H9 (cell line): ENCODE measurements around the gene AURKA. TPM values are rescaled to one million over a fixed set of nuclear protein-coding genes. Genes with fewer than 3 reads are reported as not detected.

Experiments
- DNase-seq: peaks from one replicate; pipeline ENCODE4 v3.0.0-alpha.2; 2017
- H2AFZ ChIP-seq: one replicate; pipeline ENCODE4 v1.6.1; 2013; ENCODE audit warnings: mild to moderate bottlenecking, low read length, control low read depth, moderate library complexity
- H2AK5ac ChIP-seq: 2 replicates; pipeline ENCODE4 v1.6.1; 2013; ENCODE audit warnings: low read length, control low read depth, mixed read lengths; ENCODE audit not compliant: insufficient read length
- H2BK120ac ChIP-seq: one replicate; pipeline ENCODE4 v1.6.1; 2013; ENCODE audit warnings: low read depth, mild to moderate bottlenecking, low read length, control low read depth, inconsistent platforms; ENCODE audit not compliant: poor library complexity, severe bottlenecking
- H2BK12ac ChIP-seq: 2 replicates; pipeline ENCODE4 v1.6.1; 2013; ENCODE audit warnings: low read length, control low read depth, mixed read lengths, low read depth; ENCODE audit not compliant: insufficient read length
- H2BK15ac ChIP-seq: 2 replicates; pipeline ENCODE4 v1.6.1; 2013; ENCODE audit warnings: low read depth, low read length, control low read depth
- H2BK20ac ChIP-seq: one replicate; pipeline ENCODE4 v1.6.1; 2013; ENCODE audit warnings: low read depth, mild to moderate bottlenecking, low read length, control low read depth, inconsistent platforms; ENCODE audit not compliant: poor library complexity, severe bottlenecking
- H2BK5ac ChIP-seq: 2 replicates; pipeline ENCODE4 v1.6.1; 2013; ENCODE audit warnings: low read length, control low read depth, mixed read lengths; ENCODE audit not compliant: insufficient read length
- H3K14ac ChIP-seq: 2 replicates; pipeline ENCODE4 v1.6.1; 2013; ENCODE audit warnings: low read length, control low read depth; ENCODE audit not compliant: insufficient read depth
- H3K18ac ChIP-seq: 2 replicates; pipeline ENCODE4 v1.6.1; 2013; ENCODE audit warnings: low read depth, mild to moderate bottlenecking, mixed read lengths, low read length, control low read depth; ENCODE audit not compliant: insufficient read length
- H3K23ac ChIP-seq: 2 replicates; pipeline ENCODE4 v1.6.1; 2013; ENCODE audit warnings: low read length, control low read depth, mixed read lengths, low read depth; ENCODE audit not compliant: insufficient read length
- H3K23me2 ChIP-seq: 2 replicates; pipeline ENCODE4 v1.6.1; 2013; ENCODE audit warnings: low read depth, mild to moderate bottlenecking, mixed read lengths, low read length, control low read depth; ENCODE audit not compliant: insufficient read length, poor library complexity, severe bottlenecking
- H3K27ac ChIP-seq: 2 replicates; pipeline ENCODE4 v1.5.1; 2013; ENCODE audit warnings: low read length, control low read depth, mixed read lengths, low read depth; ENCODE audit not compliant: insufficient read length
- H3K27me3 ChIP-seq: 2 replicates; pipeline ENCODE4 v1.6.1; 2013; ENCODE audit warnings: low read length, control low read depth, inconsistent platforms; ENCODE audit not compliant: insufficient read depth
- H3K4ac ChIP-seq: 2 replicates; pipeline ENCODE4 v1.6.1; 2013; ENCODE audit warnings: low read depth, mild to moderate bottlenecking, control low read depth, inconsistent platforms, low read length, moderate library complexity
- H3K4me1 ChIP-seq: 2 replicates; pipeline ENCODE4 v1.6.1; 2013; ENCODE audit warnings: low read length, control low read depth, inconsistent platforms; ENCODE audit not compliant: insufficient read depth
- H3K4me2 ChIP-seq: 2 replicates; pipeline ENCODE4 v1.6.1; 2013; ENCODE audit warnings: low read length, control low read depth, mixed read lengths; ENCODE audit not compliant: insufficient read length, insufficient read depth
- H3K56ac ChIP-seq: 2 replicates; pipeline ENCODE4 v1.6.1; 2013; ENCODE audit warnings: low read depth, mild to moderate bottlenecking, mixed read lengths, low read length, control low read depth; ENCODE audit not compliant: insufficient read length
- H3K79me1 ChIP-seq: 2 replicates; pipeline ENCODE4 v1.6.1; 2013; ENCODE audit warnings: low read depth, mild to moderate bottlenecking, moderate library complexity, low read length, control low read depth, inconsistent platforms; ENCODE audit not compliant: insufficient read depth, poor library complexity, severe bottlenecking
- H3K79me2 ChIP-seq: 2 replicates; pipeline ENCODE4 v1.6.1; 2013; ENCODE audit warnings: low read length, control low read depth, inconsistent platforms; ENCODE audit not compliant: insufficient read depth
- H3K9ac ChIP-seq: 2 replicates; pipeline ENCODE4 v1.6.1; 2013; ENCODE audit warnings: low read length, control low read depth, mixed read lengths; ENCODE audit not compliant: insufficient read length; ENCODE audit errors: extremely low read depth
- H3K9me3 ChIP-seq: one replicate; pipeline ENCODE4 v1.6.1; 2013; ENCODE audit warnings: low read depth, low read length, inconsistent platforms; ENCODE audit not compliant: control insufficient read depth
- H3T11ph ChIP-seq: one replicate; pipeline ENCODE4 v1.6.1; 2013; ENCODE audit warnings: mild to moderate bottlenecking, low read length, control low read depth, inconsistent platforms
- H4K20me1 ChIP-seq: one replicate; pipeline ENCODE4 v1.6.1; 2013; ENCODE audit not compliant: control insufficient read depth, insufficient read length, insufficient read depth
- H4K5ac ChIP-seq: 2 replicates; pipeline ENCODE4 v1.6.1; 2013; ENCODE audit warnings: low read depth, mild to moderate bottlenecking, mixed read lengths, low read length, control low read depth; ENCODE audit not compliant: insufficient read length
- H4K8ac ChIP-seq: replicated peaks from 2 replicates; pipeline ENCODE4 v1.6.1; 2013; ENCODE audit warnings: low read length, control low read depth, mixed read lengths, low read depth; ENCODE audit not compliant: insufficient read length
- H4K91ac ChIP-seq: 2 replicates; pipeline ENCODE4 v1.6.1; 2013; ENCODE audit warnings: low read depth, mild to moderate bottlenecking, moderate library complexity, mixed read lengths, low read length, control low read depth; ENCODE audit not compliant: insufficient read length
- H3K27ac Mint-ChIP-seq, 3 experiments: 2 replicates in 2 of 3; 3 replicates in 1 of 3; pipeline ENCODE4 v1.8.0; 2020 to 2021; ENCODE audit warnings: mixed read lengths in 3 of 3, mild to moderate bottlenecking in 1 of 3, moderate library complexity in 1 of 3
- H3K27me3 Mint-ChIP-seq: 2 replicates; pipeline ENCODE4 v1.8.0; 2021; ENCODE audit warnings: low read depth, mild to moderate bottlenecking, moderate library complexity, mixed read lengths
- H3K36me3 Mint-ChIP-seq, 3 experiments: 2 replicates in 2 of 3; 3 replicates in 1 of 3; pipeline ENCODE4 v1.8.0; 2020 to 2021; ENCODE audit warnings: low read depth in 3 of 3, mixed read lengths in 3 of 3; ENCODE audit not compliant: insufficient read depth in 1 of 3
- H3K4me1 Mint-ChIP-seq, 2 experiments: 2 replicates each; pipeline ENCODE4 v1.8.0; 2020; ENCODE audit warnings: mixed read lengths in 2 of 2
- H3K4me3 Mint-ChIP-seq, 2 experiments: 2 replicates in 1 of 2; 3 replicates in 1 of 2; pipeline ENCODE4 v1.8.0; 2020 to 2021; ENCODE audit warnings: mild to moderate bottlenecking in 2 of 2, mixed read lengths in 2 of 2, moderate library complexity in 1 of 2
- H3K9me3 Mint-ChIP-seq, 2 experiments: 2 replicates in 1 of 2; 3 replicates in 1 of 2; pipeline ENCODE4 v1.8.0; 2020; ENCODE audit warnings: mild to moderate bottlenecking in 2 of 2, mixed read lengths in 2 of 2, moderate library complexity in 1 of 2
- CTCF ChIP-seq: fragments of 200-600 bp; sonication (generic); conservative IDR thresholded peaks from 3 replicates; pipeline ENCODE4 v1.8.0; 2021; ENCODE audit warnings: antibody characterized with exemption, mild to moderate bottlenecking
- WGBS: extraction: QIAGEN DNeasy Blood & Tissue Kit; methylation state at CpG from one replicate; pipeline ENCODE4 v1.1.7; 2013; ENCODE audit warnings: missing lambda C conversion rate, low lambda C conversion rate, mixed read lengths; ENCODE audit not compliant: insufficient read length; ENCODE audit errors: extremely low coverage; 5-methylcytosine and 5-hydroxymethylcytosine counted together
- total RNA-seq: library from RNA; stranded (reverse); gene quantifications from 2 replicates; pipeline ENCODE4 v1.2.1, GENCODE V29; 2021

AURKA gene
- total RNA-seq, 1 experiment from 2014 or later, result 86.8 TPM

DNA sequence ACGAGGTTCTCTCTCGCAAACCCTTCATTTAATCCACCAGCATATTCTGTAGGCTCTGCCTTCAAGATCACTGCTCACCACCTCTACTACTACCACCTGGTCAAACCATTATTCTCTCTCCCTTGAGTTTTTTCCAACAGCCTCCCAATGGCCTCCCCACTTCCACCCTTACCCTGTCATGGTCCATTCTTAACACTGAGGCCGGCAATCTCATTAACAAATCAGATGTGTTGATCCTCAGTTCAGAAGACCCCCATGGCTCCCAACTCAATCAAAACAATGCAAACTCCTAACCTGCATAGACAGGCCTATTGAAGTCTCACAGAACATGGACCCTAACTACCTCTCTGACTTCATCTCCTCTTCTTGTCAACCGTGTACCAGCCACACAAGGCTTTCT, 2.2 kb downstream of the AURKA start:
- Histone ChIP-seq H2BK5ac (no peak overlapping the region), H2AK5ac (no peak overlapping the region), H3K9ac (no peak overlapping the region), H2AFZ (no peak overlapping the region), H3K56ac (no peak overlapping the region), H2BK120ac (no peak overlapping the region), H2BK12ac (no peak overlapping the region), H3K4me1 (no peaks in the 10 kb centered on the region), H3K14ac (no peak overlapping the region), H4K8ac (no peak overlapping the region), H3K23me2 (peaks cover 6% of the 10 kb centered on the region), H3K9me3 (no peaks in the 10 kb centered on the region), H3K4me2 (no peak overlapping the region), H4K20me1 (no peaks in the 10 kb centered on the region), H3K4ac (no peak overlapping the region), H3K27ac (no peak overlapping the region), H3K27me3 (no peaks in the 10 kb centered on the region), H3K23ac (no peak overlapping the region), H3K18ac (no peak overlapping the region), H2BK20ac (no peak overlapping the region), H3K79me2 (peaks cover 35% of the 10 kb centered on the region; the same call in 1 of the 2 replicates), H3K79me1 (peaks cover 26% of the 10 kb centered on the region), H4K91ac (no peak overlapping the region), H3T11ph (no peak overlapping the region), H2BK15ac (no peak overlapping the region), H4K5ac (no peak overlapping the region)
- no peak for TF ChIP-seq CTCF
- H3K9me3 Mint-ChIP-seq, result no peaks in the 10 kb centered on the region
- H3K27ac Mint-ChIP-seq, result peak overlapping the region in 2 of 3 experiments; percentile 19 to 69; a peak in 3 of 7 replicates
- H3K27me3 Mint-ChIP-seq, result no peaks in the 10 kb centered on the region
- DNase-seq, result no peak
- peaks cover 25 to 28% of the 10 kb centered on the region in 2 experiments for H3K4me1 Mint-ChIP-seq
- H3K36me3 Mint-ChIP-seq, result peaks cover 35 to 60% (median 52%) of the 10 kb centered on the region in 3 experiments; a peak in 6 of 7 replicates
- no CpG with 5 or more reads among the region's 4 CpGs for WGBS
- H3K4me3 Mint-ChIP-seq, result peak overlapping the region in 1 of 2 experiments; percentile 1
